HG03460 (cell line): ENCODE results near the gene KCNIP1.

Experiments used
- ATAC-seq: cut with Tn5 transposase; IDR thresholded peaks from one replicate; pipeline ENCODE4 v1.9.1; 2021; ENCODE audit not compliant: unreplicated experiment

The KCNIP1 gene

GRCh38 chr5:170503990-170504596 lies at the start of gene KCNIP1:
Gene KCNIP1, plus strand, starts transcription at chr5:170504020.
- ATAC-seq, result no peak

- no peak for ATAC-seq
Measured at GRCh38 chr5:170463426-170463825, 40.4 kb upstream of the KCNIP1 start.

- ATAC-seq, result no peak
Measured at GRCh38 chr5:170464280-170465127, 39.3 kb upstream of the KCNIP1 start.

GRCh38 chr5:170466553-170466952 lies 37.3 kb upstream of the KCNIP1 start:
- no peak for ATAC-seq

GRCh38 chr5:170466988-170467707 lies 36.7 kb upstream of the KCNIP1 start:
- no peak for ATAC-seq

GRCh38 chr5:170468633-170469285 lies 35.1 kb upstream of the KCNIP1 start:
- ATAC-seq, result no peak

- ATAC-seq, result no peak
Measured at GRCh38 chr5:170469414-170469813, 34.4 kb upstream of the KCNIP1 start.

- ATAC-seq, result no peak
Measured at GRCh38 chr5:170470275-170470674, 33.5 kb upstream of the KCNIP1 start.

GRCh38 chr5:170470808-170471404 lies 32.9 kb upstream of the KCNIP1 start:
- ATAC-seq, result no peak

GRCh38 chr5:170471551-170472178 lies 32.2 kb upstream of the KCNIP1 start:
- ATAC-seq, result no peak

GRCh38 chr5:170473642-170474041 lies 30.2 kb upstream of the KCNIP1 start:
- ATAC-seq, result no peak

- no peak for ATAC-seq
Measured at GRCh38 chr5:170474489-170475274, 29.1 kb upstream of the KCNIP1 start.

- no peak for ATAC-seq
Measured at GRCh38 chr5:170475294-170476000, 28.4 kb upstream of the KCNIP1 start.

GRCh38 chr5:170476704-170477103 lies 27.1 kb upstream of the KCNIP1 start:
- no peak for ATAC-seq

- ATAC-seq, result no peak
Measured at GRCh38 chr5:170477906-170478305, 25.9 kb upstream of the KCNIP1 start.

- ATAC-seq, result no peak
Measured at GRCh38 chr5:170478306-170478705, 25.5 kb upstream of the KCNIP1 start.

- no peak for ATAC-seq
Measured at GRCh38 chr5:170479484-170479883, 24.3 kb upstream of the KCNIP1 start.

GRCh38 chr5:170480260-170480659 lies 23.6 kb upstream of the KCNIP1 start:
- ATAC-seq, result no peak

- ATAC-seq, result no peak
Measured at GRCh38 chr5:170481849-170482248, 22.0 kb upstream of the KCNIP1 start.
